ENCODE data around the gene CLSTN2. TPM values are rescaled to one million over a fixed set of nuclear protein-coding genes. Genes with fewer than 3 reads are reported as not detected.

The CLSTN2 gene
- total RNA-seq, 1 donor from 2014 or later, result 16.0 TPM

DNA sequence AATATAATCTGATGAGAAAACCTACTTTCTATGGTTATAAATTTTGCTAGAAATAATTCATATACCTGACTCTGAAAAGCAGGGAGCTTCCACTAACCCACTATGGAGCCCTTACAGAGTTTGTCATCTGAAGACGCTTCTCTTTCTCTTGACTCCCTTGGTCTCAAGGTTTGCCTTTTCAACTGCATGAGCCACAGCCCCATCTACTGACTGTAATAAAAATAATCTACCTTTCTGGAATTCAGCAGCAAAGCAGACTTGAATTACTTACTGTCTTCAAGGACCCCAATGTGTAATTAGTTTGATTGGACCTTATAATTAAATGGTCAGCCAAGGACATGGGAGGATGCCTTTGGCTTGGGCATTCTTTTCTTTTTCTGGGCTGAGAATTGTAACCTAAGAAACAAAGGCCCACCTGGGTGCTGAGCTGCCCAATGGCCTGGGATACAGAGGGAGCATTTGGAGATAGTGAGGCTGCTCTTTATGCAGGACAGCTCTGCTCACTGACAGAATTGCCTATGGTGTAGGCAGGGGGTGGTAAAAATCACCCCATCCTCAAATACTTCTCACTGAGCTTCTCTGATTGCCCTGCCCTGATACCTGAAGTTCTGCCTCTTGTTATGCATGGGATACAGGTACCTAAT is 564.3 kb downstream of the CLSTN2 start:
- Histone ChIP-seq H3K4me1 (no peaks in the 10 kb centered on the region), H3K9me3 (no peaks in the 10 kb centered on the region), H3K36me3 (no peaks in the 10 kb centered on the region), H3K4me3 (no peak overlapping the region), H3K27me3 (no peaks in the 10 kb centered on the region), H3K27ac (no peak overlapping the region)
- TF ChIP-seq, protein P1, sequence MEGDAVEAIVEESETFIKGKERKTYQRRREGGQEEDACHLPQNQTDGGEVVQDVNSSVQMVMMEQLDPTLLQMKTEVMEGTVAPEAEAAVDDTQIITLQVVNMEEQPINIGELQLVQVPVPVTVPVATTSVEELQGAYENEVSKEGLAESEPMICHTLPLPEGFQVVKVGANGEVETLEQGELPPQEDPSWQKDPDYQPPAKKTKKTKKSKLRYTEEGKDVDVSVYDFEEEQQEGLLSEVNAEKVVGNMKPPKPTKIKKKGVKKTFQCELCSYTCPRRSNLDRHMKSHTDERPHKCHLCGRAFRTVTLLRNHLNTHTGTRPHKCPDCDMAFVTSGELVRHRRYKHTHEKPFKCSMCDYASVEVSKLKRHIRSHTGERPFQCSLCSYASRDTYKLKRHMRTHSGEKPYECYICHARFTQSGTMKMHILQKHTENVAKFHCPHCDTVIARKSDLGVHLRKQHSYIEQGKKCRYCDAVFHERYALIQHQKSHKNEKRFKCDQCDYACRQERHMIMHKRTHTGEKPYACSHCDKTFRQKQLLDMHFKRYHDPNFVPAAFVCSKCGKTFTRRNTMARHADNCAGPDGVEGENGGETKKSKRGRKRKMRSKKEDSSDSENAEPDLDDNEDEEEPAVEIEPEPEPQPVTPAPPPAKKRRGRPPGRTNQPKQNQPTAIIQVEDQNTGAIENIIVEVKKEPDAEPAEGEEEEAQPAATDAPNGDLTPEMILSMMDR (IDR thresholded peaks at IDR 0.05), result no peak
- TF ChIP-seq POLR2A (IDR thresholded peaks at IDR 0.05) (no peak), POLR2AphosphoS5 (IDR thresholded peaks at IDR 0.05; ENCODE audit: insufficient read depth in 1 of 2, low read depth in 1 of 2) (no peak)
- intact Hi-C loops (cut with DNase I), result no loop called here
- DNase-seq (ENCODE audit: extremely low spot score in 2 of 2), result no peak

DNA sequence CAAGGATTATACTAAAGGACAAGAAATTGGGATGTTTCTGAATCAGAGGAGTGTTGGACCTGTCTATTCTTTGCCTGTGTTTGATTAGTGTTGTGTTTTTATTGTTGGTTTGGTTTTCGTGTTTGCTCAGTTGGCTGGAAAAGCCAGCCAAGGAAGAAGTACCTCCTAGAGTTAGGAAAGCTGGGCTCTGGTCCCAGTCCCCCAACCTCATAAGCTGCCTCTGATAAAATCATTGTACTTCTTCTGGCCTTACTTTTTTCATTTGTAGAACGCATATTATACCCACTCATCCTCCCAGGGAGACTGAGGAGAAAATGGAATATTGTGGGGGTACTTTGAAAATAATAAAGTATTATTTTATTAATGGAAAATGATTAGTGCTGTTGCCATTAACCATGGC is 565.5 kb downstream of the CLSTN2 start:
- no peaks in the 10 kb centered on the region for H3K36me3 ChIP-seq
- no peaks in the 10 kb centered on the region for H3K4me1 ChIP-seq
- no peak for DNase-seq (ENCODE audit: extremely low spot score in 2 of 2)
- no peak for TF ChIP-seq POLR2AphosphoS5 (IDR thresholded peaks at IDR 0.05; ENCODE audit: insufficient read depth in 1 of 2, low read depth in 1 of 2)
- TF ChIP-seq, protein P1 (IDR thresholded peaks at IDR 0.05), result no peak
- no peak for TF ChIP-seq POLR2A (IDR thresholded peaks at IDR 0.05)
- H3K27me3 ChIP-seq, result no peaks in the 10 kb centered on the region
- intact Hi-C loops (cut with DNase I), result no loop called here
- no peak overlapping the region for H3K27ac ChIP-seq
- no peak overlapping the region for H3K4me3 ChIP-seq
- no peaks in the 10 kb centered on the region for H3K9me3 ChIP-seq

DNA sequence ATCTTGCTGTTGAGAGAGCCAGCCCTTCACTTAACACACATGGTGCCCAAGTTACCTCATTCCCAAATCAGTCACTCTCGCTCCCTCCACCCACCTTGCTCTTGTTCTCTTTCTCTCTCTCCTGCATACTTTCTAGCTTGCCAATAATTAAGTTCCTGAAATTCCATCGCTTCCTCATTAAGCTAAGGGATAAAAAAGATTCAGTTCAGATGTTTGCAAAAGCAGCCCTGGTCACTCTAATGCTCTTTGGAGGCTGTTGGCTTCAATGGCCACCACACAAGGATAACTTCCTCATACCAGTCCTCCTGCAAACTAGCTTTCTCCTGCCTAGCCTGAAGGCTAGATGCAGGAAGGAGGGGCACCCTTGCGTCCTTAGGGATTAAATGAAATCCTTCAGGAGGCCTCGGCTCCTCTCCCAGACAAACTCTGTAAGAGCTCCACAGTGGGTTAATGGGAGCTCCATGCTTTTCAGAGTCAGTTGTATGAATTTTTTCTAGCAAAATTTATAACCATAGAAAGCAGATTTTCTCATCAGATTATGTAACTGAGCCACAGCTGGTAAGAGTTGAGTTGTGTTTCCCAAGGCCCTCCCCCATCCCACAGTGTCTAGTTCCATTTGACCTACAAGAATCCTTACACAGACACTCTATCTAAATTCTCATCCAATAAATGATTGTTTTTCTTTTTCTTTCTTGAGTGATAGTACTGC is 566.2 kb downstream of the CLSTN2 start:
- DNase-seq (ENCODE audit: extremely low spot score in 2 of 2), result no peak

DNA sequence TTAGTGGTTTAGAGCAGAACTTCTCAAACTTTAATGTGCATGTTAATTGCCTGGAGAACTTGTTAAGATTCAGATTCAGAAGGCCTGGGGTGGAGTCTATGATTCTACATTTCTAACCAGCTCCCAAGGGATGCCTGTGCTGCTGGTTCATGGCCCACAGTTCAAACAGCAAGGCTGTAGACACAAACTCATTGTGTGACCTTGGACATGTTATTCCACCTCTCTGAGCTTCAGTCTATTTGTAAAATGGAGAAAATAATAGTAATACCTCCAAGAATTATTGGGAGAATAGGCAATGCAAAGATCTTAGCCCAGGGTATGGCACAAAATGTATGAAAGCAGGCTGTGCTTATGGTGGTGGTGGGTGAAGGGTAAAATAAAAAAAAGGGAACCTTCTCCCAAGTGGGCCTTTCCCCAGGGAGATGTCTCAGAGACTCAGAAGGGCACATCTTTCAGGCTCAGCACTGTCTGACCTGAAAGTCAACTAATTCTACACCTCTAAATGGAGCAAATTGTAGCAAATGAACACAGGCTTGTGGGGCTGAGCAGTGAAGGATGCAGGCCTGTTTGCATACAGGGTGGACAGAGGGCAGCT is 566.9 kb downstream of the CLSTN2 start:
- Histone ChIP-seq H3K27me3 (no peaks in the 10 kb centered on the region), H3K4me3 (no peak overlapping the region), H3K36me3 (no peaks in the 10 kb centered on the region), H3K4me1 (no peaks in the 10 kb centered on the region), H3K9me3 (no peaks in the 10 kb centered on the region), H3K27ac (no peak overlapping the region)
- intact Hi-C loops (cut with DNase I), result no loop called here
- DNase-seq (ENCODE audit: extremely low spot score in 2 of 2), result no peak
- no peak for TF ChIP-seq POLR2AphosphoS5 (IDR thresholded peaks at IDR 0.05; ENCODE audit: insufficient read depth in 1 of 2, low read depth in 1 of 2)
- no peak for TF ChIP-seq POLR2A (IDR thresholded peaks at IDR 0.05)
- TF ChIP-seq, protein P1 (IDR thresholded peaks at IDR 0.05), result no peak

More for the DNA sequence above, 566.2 kb downstream of the CLSTN2 start:
- Histone ChIP-seq H3K4me3 (no peak overlapping the region), H3K36me3 (no peaks in the 10 kb centered on the region), H3K27ac (no peak overlapping the region), H3K4me1 (no peaks in the 10 kb centered on the region), H3K27me3 (no peaks in the 10 kb centered on the region), H3K9me3 (no peaks in the 10 kb centered on the region)
- intact Hi-C loops (cut with DNase I), result no loop called here
- no peak for TF ChIP-seq POLR2AphosphoS5 (IDR thresholded peaks at IDR 0.05; ENCODE audit: insufficient read depth in 1 of 2, low read depth in 1 of 2)
- TF ChIP-seq, protein P1 (IDR thresholded peaks at IDR 0.05), result no peak
- TF ChIP-seq POLR2A (IDR thresholded peaks at IDR 0.05), result no peak

DNA sequence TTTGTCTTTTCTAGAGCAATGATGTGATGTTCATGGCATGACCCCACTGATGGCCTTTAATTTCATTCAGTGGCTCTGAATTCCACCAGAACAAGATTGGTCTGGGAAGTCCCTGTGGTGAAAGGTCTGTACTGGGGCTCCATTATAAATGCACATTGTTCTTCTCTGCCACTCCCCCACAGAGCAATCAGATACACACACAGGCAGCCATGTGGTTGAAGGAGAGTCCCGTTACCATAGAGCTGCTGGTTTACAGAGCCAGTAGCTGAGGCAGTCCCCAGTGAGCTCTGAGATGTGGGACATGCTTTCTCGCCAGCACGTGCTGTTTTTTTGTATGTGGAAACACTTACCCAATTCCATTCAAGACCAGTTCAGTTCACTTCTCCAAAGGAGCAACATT is 570.2 kb downstream of the CLSTN2 start:
- Histone ChIP-seq H3K4me3 (no peak overlapping the region), H3K27me3 (no peaks in the 10 kb centered on the region), H3K4me1 (no peaks in the 10 kb centered on the region), H3K36me3 (no peaks in the 10 kb centered on the region), H3K9me3 (no peaks in the 10 kb centered on the region), H3K27ac (no peak overlapping the region)
- TF ChIP-seq POLR2A (IDR thresholded peaks at IDR 0.05) (no peak), POLR2AphosphoS5 (IDR thresholded peaks at IDR 0.05; ENCODE audit: insufficient read depth in 1 of 2, low read depth in 1 of 2) (no peak)
- TF ChIP-seq, protein P1 (IDR thresholded peaks at IDR 0.05), result no peak
- intact Hi-C loops (cut with DNase I), result no loop called here
- no peak for DNase-seq (ENCODE audit: extremely low spot score in 2 of 2)

Data from vagina (tissue), 2 donors.